OCI-LY7 (cell line): Measurements from ENCODE around the gene CEP112. TPM values are rescaled to one million over a fixed set of nuclear protein-coding genes. Genes with fewer than 3 reads are reported as not detected.

Source experiments
- BruUV-seq: library from RNA; stranded (reverse); fragments of 400-500 nt; replicated peaks from 2 replicates; lab custom pipeline; 2021; lab: Mats Ljungman, UMichigan
- CTCF ChIA-PET: fragments of 300-600 bp; sonication (Branson Sonifier 250); formaldehyde crosslinking; loops from one replicate; lab custom pipeline; 2022; ENCODE audit warnings: antibody characterized with exemption; ENCODE audit not compliant: unreplicated experiment; lab: Charles Lee
- POLR2A ChIA-PET: fragments of 300-600 bp; sonication (Branson Sonifier 250); formaldehyde crosslinking; loops from one replicate; lab custom pipeline; 2022; ENCODE audit warnings: antibody characterized with exemption; lab: Charles Lee
- DNase-seq: peaks from one replicate; pipeline ENCODE4 v3.0.0-alpha.2; 2015; ENCODE audit warnings: low spot score
- H2AFZ ChIP-seq: fragments of 200-600 bp; sonication (generic), shearing (Covaris generic); 2 replicates; pipeline ENCODE4 v1.6.1; 2014; ENCODE audit warnings: mild to moderate bottlenecking, antibody characterized with exemption, low read length, moderate library complexity
- H3K27ac ChIP-seq: fragments of 200-600 bp; sonication (generic); 2 replicates; pipeline ENCODE4 v1.5.1; 2014; ENCODE audit warnings: mixed run types, low read depth, mild to moderate bottlenecking, moderate library complexity, low read length, inconsistent platforms; ENCODE audit not compliant: poor library complexity, severe bottlenecking
- H3K36me3 ChIP-seq: fragments of 200-600 bp; sonication (generic); 2 replicates; pipeline ENCODE4 v1.6.1; 2014; ENCODE audit warnings: mild to moderate bottlenecking, antibody characterized with exemption, low read length, moderate library complexity, mixed read lengths; ENCODE audit not compliant: insufficient read depth
- H3K4me1 ChIP-seq: fragments of 200-600 bp; sonication (generic); 2 replicates; pipeline ENCODE4 v1.5.1; 2014; ENCODE audit warnings: mild to moderate bottlenecking, low read length; ENCODE audit not compliant: insufficient read depth, poor library complexity, severe bottlenecking
- H3K4me2 ChIP-seq: fragments of 200-600 bp; sonication (generic); 2 replicates; pipeline ENCODE4 v1.6.1; 2014; ENCODE audit warnings: mild to moderate bottlenecking, low read length
- H3K4me3 ChIP-seq: fragments of 200-600 bp; sonication (generic); 2 replicates; pipeline ENCODE4 v1.5.1; 2014; ENCODE audit warnings: mild to moderate bottlenecking, low read depth, low read length; ENCODE audit not compliant: poor library complexity, severe bottlenecking
- H3K79me2 ChIP-seq: fragments of 200-600 bp; sonication (generic); 2 replicates; pipeline ENCODE4 v1.6.1; 2016; ENCODE audit warnings: low read depth, mild to moderate bottlenecking, low read length, moderate library complexity, mixed read lengths; ENCODE audit not compliant: insufficient read depth
- H3K9me2 ChIP-seq: fragments of 200-600 bp; sonication (generic); 2 replicates; pipeline ENCODE4 v1.6.1; 2016; ENCODE audit warnings: mild to moderate bottlenecking, low read length, mixed read lengths; ENCODE audit not compliant: insufficient read depth
- H3K9me3 ChIP-seq: fragments of 200-600 bp; sonication (generic); 2 replicates; pipeline ENCODE4 v1.6.1; 2014; ENCODE audit warnings: mild to moderate bottlenecking, mixed run types, low read length, mixed read lengths
- H4K20me1 ChIP-seq: fragments of 200-600 bp; sonication (generic); 2 replicates; pipeline ENCODE4 v1.6.1; 2014; ENCODE audit warnings: mild to moderate bottlenecking, antibody characterized with exemption, low read length, moderate library complexity, mixed read lengths; ENCODE audit not compliant: insufficient read depth
- CTCF ChIP-seq: fragments of 200-600 bp; sonication (generic); conservative IDR thresholded peaks from 2 replicates; pipeline ENCODE4 v1.5.1; 2014; ENCODE audit warnings: mild to moderate bottlenecking, antibody characterized with exemption, low read length, moderate library complexity, mixed read lengths
- EZH2phosphoT487 ChIP-seq: fragments of 200-600 bp; sonication (generic); IDR thresholded peaks from 2 replicates; pipeline ENCODE4 v1.6.1; 2018; ENCODE audit warnings: low read depth, borderline replicate concordance, mild to moderate bottlenecking, mixed run types, antibody characterized with exemption, low read length, moderate library complexity, mixed read lengths
- intact Hi-C: fragments of 100-400 bp; cut with micrococcal nuclease; formaldehyde crosslinking; loops from one replicate; pipeline ENCODE4 v1.10.0; 2022; ENCODE audit not compliant: unreplicated experiment
- total RNA-seq, 2 experiments: library from RNA; depleted of rRNA in 1 of 2; stranded (reverse); fragments of >200 nt in 1 of 2; shearing (Covaris generic) in 1 of 2; gene quantifications; 2 replicates each; pipeline ENCODE4 v1.2.3, GENCODE V29; 2014 to 2022

CEP112 gene
- total RNA-seq, 2 experiments from 2014 or later: 2.7 to 6.9 TPM

GRCh38 chr17:66089764-66090163, 102.2 kb downstream of the CEP112 start:
- Histone ChIP-seq H3K79me2 (no peaks in the 10 kb centered on the region), H3K36me3 (no peaks in the 10 kb centered on the region), H3K4me3 (no peak overlapping the region), H3K27ac (no peak overlapping the region), H2AFZ (no peak overlapping the region), H3K9me2 (no peaks in the 10 kb centered on the region), H3K4me1 (no peaks in the 10 kb centered on the region), H3K9me3 (no peaks in the 10 kb centered on the region; the same call in 1 of the 2 replicates), H4K20me1 (no peaks in the 10 kb centered on the region), H3K4me2 (no peak overlapping the region)
- POLR2A ChIA-PET: no interaction called here
- CTCF ChIA-PET: no interaction called here
- BruUV-seq: no TSS peak
- intact Hi-C loops: no loop called here
- DNase-seq: no peak
- TF ChIP-seq CTCF: no peak

GRCh38 chr17:66088173-66088572, 103.8 kb downstream of the CEP112 start:
- H4K20me1 ChIP-seq: no peaks in the 10 kb centered on the region
- no peak for DNase-seq
- H2AFZ ChIP-seq: no peak overlapping the region
- H3K36me3 ChIP-seq: no peaks in the 10 kb centered on the region
- TF ChIP-seq CTCF (no peak), EZH2phosphoT487 (no peak)
- H3K9me3 ChIP-seq: no peaks in the 10 kb centered on the region; the same call in 1 of the 2 replicates
- BruUV-seq: no TSS peak
- H3K79me2 ChIP-seq: no peaks in the 10 kb centered on the region
- H3K9me2 ChIP-seq: no peaks in the 10 kb centered on the region
- ChIA-PET CTCF (no interaction called here), POLR2A (no interaction called here)
- H3K4me1 ChIP-seq: no peaks in the 10 kb centered on the region
- no peak overlapping the region for H3K27ac ChIP-seq
- H3K4me3 ChIP-seq: no peak overlapping the region
- H3K4me2 ChIP-seq: no peak overlapping the region
- intact Hi-C loops: no loop called here

- CTCF ChIA-PET: no interaction called here
- Histone ChIP-seq H3K79me2 (no peaks in the 10 kb centered on the region), H3K9me2 (no peaks in the 10 kb centered on the region), H3K27ac (no peak overlapping the region), H3K9me3 (peaks cover 3% of the 10 kb centered on the region; the same call in 1 of the 2 replicates), H3K4me3 (no peak overlapping the region), H3K36me3 (no peaks in the 10 kb centered on the region), H3K4me1 (no peaks in the 10 kb centered on the region), H4K20me1 (no peaks in the 10 kb centered on the region), H3K4me2 (no peak overlapping the region), H2AFZ (no peak overlapping the region)
- POLR2A ChIA-PET: interaction anchor here (0.6 kb wide), 1 partner anchor 649 kb away, joined by 4 read pairs; no protein-coding TSS in a partner anchor
- intact Hi-C loops: no loop called here
- BruUV-seq: no TSS peak
- no peak for DNase-seq
- no peak for TF ChIP-seq EZH2phosphoT487
- no peak for TF ChIP-seq CTCF
Observed at GRCh38 chr17:66087073-66087472, 104.9 kb downstream of the CEP112 start.
